Measurements from ENCODE around the gene EVA1C.

Gene EVA1C

DNA sequence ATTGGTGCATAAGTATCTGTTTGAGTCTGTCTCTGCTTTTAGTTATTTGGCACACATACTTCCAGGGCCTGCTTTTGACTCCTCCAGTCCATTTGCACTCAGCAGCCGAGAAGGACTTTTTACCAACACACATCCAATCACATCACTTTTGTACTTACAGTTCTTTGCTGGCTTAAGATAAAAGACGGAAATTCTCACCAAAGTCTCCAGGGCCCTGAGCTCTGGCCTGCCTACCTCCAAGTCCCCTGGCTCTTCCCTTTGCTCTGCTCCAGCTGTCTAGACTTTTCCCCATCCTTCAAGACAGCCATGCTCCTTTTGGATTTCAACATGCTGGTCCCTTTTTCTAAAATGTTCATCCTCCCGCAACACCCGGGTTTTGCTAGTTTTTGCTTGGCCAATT lies 2.2 kb upstream of the EVA1C start:
- Histone ChIP-seq H3K27me3 (ENCODE audit: control insufficient read depth, insufficient read depth, low read length, poor library complexity, severe bottlenecking) (peaks cover 59% of the 10 kb centered on the region), H3K4me1 (ENCODE audit: control insufficient read depth, insufficient read depth, low read length) (peaks cover 13% of the 10 kb centered on the region), H3K27ac (ENCODE audit: insufficient read depth, low read depth, low read length, poor library complexity, severe bottlenecking) (no peak overlapping the region), H3K36me3 (ENCODE audit: control insufficient read depth, insufficient read depth, low read length) (no peaks in the 10 kb centered on the region), H3K9me3 (ENCODE audit: control insufficient read depth, low read length) (no peaks in the 10 kb centered on the region), H3K4me3 (ENCODE audit: insufficient read depth, low read depth, low read length) (no peak overlapping the region)
- 87 to 89% methylated on average over 4 of the region's 4 CpGs for WGBS, 2 experiments

DNA sequence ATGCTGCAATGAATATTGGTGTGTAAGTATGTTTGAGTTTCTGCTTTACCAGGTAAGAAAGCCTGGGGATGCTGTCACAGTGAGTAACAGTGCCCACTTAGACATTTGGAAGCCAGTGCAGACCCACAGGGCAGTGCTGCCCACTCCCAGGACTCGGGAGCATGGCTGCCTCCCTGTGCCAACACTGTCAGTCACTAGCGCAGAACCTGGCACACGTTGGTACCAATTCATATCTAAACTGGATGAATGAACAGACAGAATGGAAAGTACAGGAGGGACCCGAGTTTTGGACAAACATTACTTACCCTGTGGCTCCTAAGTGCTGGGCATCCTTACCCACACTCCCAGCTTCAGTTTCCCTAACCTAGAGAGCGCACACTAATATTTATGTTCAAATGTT lies 1.6 kb upstream of the EVA1C start:
- Histone ChIP-seq H3K9me3 (ENCODE audit: control insufficient read depth, low read length) (no peaks in the 10 kb centered on the region), H3K36me3 (ENCODE audit: control insufficient read depth, insufficient read depth, low read length) (no peaks in the 10 kb centered on the region), H3K27ac (ENCODE audit: insufficient read depth, low read depth, low read length, poor library complexity, severe bottlenecking) (no peak overlapping the region), H3K4me3 (ENCODE audit: insufficient read depth, low read depth, low read length) (no peak overlapping the region), H3K27me3 (ENCODE audit: control insufficient read depth, insufficient read depth, low read length, poor library complexity, severe bottlenecking) (peaks cover 59% of the 10 kb centered on the region), H3K4me1 (ENCODE audit: control insufficient read depth, insufficient read depth, low read length) (peaks cover 19% of the 10 kb centered on the region)
- 88 to 98% methylated on average over 4 of the region's 5 CpGs for WGBS, 2 experiments

DNA sequence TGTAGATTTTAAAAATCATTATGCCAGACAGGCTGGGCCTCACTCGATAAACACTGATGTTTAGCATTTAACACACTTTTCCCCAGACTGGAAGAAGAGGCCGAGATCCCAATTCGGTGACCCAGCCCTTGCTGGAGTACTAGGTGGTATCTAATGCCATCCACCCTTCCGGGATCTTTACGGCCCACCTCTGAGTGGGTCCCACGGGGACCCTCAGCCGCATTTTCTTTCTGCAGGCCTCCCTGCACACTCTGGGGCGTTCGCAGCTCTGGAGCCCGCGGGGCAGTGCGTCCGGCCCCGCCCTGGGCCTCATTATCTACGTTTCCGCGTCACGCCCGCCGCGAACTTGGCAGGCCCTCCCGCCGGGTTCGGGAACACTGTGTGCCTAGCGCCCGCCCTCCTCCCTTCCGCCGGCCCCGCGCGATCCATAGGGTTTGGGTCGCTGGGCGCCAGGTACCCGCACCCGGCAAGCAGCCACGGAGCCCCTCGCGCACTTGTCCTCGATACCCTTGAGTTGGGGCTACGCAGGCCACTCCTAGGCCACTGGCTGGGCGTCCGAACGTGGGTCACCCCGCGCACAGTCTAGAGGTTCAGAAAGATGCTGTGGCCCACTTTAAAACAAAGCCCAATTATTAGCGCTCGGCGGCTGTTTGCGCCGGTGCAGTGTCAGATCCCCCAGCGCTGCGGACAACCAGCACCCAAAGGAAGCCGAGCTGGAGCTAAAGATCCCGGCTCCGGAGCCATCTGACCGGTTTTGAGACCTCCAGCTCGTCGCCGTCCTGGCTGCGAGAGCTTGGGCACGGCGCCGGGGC lies 950 bp upstream of the EVA1C start:
- H3K27ac ChIP-seq (ENCODE audit: insufficient read depth, low read depth, low read length, poor library complexity, severe bottlenecking), result no peak overlapping the region
- peaks cover 22% of the 10 kb centered on the region for H3K4me1 ChIP-seq (ENCODE audit: control insufficient read depth, insufficient read depth, low read length)
- peak overlapping the region; percentile 32 for H3K4me3 ChIP-seq (ENCODE audit: insufficient read depth, low read depth, low read length)
- no peaks in the 10 kb centered on the region for H3K36me3 ChIP-seq (ENCODE audit: control insufficient read depth, insufficient read depth, low read length)
- peaks cover 59% of the 10 kb centered on the region for H3K27me3 ChIP-seq (ENCODE audit: control insufficient read depth, insufficient read depth, low read length, poor library complexity, severe bottlenecking)
- 14% methylated on average over 63 of the region's 63 CpGs for WGBS, 2 experiments
- H3K9me3 ChIP-seq (ENCODE audit: control insufficient read depth, low read length), result no peaks in the 10 kb centered on the region

DNA sequence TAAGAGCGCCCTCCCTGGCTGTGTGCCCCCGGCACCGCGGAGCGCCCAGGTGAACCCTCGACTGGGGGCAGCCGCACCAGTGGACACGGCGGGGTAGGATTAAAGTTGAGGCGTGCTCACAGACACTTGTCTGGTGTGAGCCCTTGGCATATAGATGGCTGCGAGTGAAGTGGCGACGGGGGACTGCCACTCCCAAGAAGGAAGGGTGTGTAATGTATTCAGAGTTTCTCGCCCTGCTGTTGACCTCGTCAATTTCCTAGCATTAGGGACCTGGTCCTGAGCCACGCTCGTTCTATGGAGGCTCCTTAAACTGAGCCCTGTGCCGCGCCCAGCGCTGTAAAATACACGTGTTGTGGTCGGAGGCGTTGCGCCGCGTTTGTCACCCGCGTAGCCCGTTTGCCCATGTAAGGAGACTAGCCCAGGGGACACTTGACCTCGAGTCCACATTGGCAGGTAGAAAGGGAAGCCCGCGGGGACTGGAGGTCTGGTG lies 554 bp downstream of the EVA1C start:
- Histone ChIP-seq H3K4me3 (ENCODE audit: insufficient read depth, low read depth, low read length) (peak overlapping the region; percentile 32), H3K36me3 (ENCODE audit: control insufficient read depth, insufficient read depth, low read length) (no peaks in the 10 kb centered on the region), H3K9me3 (ENCODE audit: control insufficient read depth, low read length) (no peaks in the 10 kb centered on the region), H3K27me3 (ENCODE audit: control insufficient read depth, insufficient read depth, low read length, poor library complexity, severe bottlenecking) (peaks cover 59% of the 10 kb centered on the region), H3K27ac (ENCODE audit: insufficient read depth, low read depth, low read length, poor library complexity, severe bottlenecking) (no peak overlapping the region), H3K4me1 (ENCODE audit: control insufficient read depth, insufficient read depth, low read length) (peaks cover 22% of the 10 kb centered on the region)
- WGBS, 2 experiments, result 17 to 19% methylated on average over 32 of the region's 32 CpGs

DNA sequence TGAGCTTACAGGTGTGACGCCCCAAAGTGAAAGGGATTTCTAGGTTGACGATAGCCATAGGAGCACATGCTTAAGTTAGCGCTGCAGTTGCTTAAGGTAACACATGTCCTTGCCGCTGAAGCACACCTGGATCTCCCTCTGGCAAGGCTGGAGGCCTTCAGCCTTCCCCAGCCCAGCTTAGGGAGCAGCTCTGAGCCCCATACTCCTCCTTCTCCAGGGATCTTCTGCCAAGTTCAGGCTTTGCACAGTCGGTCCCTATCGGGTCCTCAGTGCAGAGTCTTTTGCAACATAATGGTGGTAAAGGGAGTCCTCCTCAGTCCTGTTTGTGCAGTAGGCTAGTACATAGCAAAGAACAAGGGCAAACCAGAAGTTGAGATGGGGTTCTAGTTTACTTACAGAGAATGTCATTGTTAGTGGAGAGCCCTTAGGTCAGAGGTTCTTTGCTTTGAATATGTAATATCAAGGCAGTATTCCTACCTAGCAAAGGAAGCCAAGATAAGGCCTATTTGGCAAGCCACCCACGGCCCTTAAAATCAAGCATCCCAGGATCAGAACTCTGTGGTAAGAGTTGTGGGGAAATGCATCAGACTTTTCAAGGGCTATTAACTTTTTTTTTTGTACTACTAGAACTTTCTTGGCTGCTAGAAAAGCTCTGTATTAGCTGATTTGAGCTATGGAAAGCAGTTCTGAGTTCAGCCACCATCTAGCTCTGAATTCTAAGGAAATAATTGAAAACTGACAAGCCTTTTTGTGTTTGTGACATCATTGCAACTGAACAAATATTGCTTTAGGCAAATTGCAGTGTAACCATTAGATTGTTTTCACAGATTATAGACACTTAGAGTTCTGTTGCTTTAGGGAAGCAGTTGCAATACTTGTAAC lies 1.4 kb downstream of the EVA1C start:
- 75 to 76% methylated on average over 7 of the region's 7 CpGs for WGBS, 2 experiments
- H3K4me1 ChIP-seq (ENCODE audit: control insufficient read depth, insufficient read depth, low read length), result peaks cover 24% of the 10 kb centered on the region
- H3K9me3 ChIP-seq (ENCODE audit: control insufficient read depth, low read length), result no peaks in the 10 kb centered on the region
- peaks cover 59% of the 10 kb centered on the region for H3K27me3 ChIP-seq (ENCODE audit: control insufficient read depth, insufficient read depth, low read length, poor library complexity, severe bottlenecking)
- H3K27ac ChIP-seq (ENCODE audit: insufficient read depth, low read depth, low read length, poor library complexity, severe bottlenecking), result no peak overlapping the region
- H3K4me3 ChIP-seq (ENCODE audit: insufficient read depth, low read depth, low read length), result no peak overlapping the region
- H3K36me3 ChIP-seq (ENCODE audit: control insufficient read depth, insufficient read depth, low read length), result no peaks in the 10 kb centered on the region

DNA sequence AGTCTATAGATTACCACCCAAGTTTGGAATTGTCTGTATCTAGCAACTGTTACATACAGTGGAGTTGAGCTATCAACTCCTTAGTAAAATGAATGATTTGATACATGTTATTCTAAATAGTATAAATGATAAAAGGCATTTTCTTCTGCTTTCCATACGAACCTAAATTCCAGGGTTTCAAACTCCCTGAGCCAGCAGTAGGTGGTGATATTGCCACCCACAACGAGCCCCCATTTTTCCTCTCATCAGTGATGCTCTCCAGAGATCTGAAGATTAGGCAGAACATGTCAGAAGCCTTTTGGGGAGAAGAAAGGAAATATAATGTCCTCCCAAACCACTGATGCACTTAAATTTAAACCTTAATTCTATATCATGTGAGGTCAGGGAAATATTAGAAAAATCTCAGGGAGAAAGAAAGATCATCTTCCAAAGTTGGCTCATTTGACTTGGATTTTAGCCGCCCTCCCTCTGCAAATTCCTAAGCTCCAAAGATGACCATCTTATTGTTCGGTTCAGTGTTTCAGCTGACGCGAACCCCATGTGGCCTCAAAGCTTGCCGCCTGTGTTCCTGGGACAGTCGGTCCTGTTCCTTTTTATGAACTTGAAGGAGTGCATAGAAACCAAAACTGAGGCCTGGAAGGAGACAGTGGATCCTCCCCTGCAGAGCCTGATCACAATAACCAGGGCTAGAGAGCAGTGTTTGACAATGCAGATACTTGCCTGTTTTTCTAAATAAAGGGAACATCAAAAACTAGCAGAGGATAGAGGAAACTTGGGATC lies 2.3 kb downstream of the EVA1C start:
- Histone ChIP-seq H3K27me3 (ENCODE audit: control insufficient read depth, insufficient read depth, low read length, poor library complexity, severe bottlenecking) (peaks cover 53% of the 10 kb centered on the region), H3K27ac (ENCODE audit: insufficient read depth, low read depth, low read length, poor library complexity, severe bottlenecking) (no peak overlapping the region), H3K9me3 (ENCODE audit: control insufficient read depth, low read length) (no peaks in the 10 kb centered on the region), H3K36me3 (ENCODE audit: control insufficient read depth, insufficient read depth, low read length) (no peaks in the 10 kb centered on the region), H3K4me3 (ENCODE audit: insufficient read depth, low read depth, low read length) (no peak overlapping the region), H3K4me1 (ENCODE audit: control insufficient read depth, insufficient read depth, low read length) (peaks cover 24% of the 10 kb centered on the region)
- 51 to 71% methylated on average over 8 of the region's 8 CpGs for WGBS, 2 experiments

DNA sequence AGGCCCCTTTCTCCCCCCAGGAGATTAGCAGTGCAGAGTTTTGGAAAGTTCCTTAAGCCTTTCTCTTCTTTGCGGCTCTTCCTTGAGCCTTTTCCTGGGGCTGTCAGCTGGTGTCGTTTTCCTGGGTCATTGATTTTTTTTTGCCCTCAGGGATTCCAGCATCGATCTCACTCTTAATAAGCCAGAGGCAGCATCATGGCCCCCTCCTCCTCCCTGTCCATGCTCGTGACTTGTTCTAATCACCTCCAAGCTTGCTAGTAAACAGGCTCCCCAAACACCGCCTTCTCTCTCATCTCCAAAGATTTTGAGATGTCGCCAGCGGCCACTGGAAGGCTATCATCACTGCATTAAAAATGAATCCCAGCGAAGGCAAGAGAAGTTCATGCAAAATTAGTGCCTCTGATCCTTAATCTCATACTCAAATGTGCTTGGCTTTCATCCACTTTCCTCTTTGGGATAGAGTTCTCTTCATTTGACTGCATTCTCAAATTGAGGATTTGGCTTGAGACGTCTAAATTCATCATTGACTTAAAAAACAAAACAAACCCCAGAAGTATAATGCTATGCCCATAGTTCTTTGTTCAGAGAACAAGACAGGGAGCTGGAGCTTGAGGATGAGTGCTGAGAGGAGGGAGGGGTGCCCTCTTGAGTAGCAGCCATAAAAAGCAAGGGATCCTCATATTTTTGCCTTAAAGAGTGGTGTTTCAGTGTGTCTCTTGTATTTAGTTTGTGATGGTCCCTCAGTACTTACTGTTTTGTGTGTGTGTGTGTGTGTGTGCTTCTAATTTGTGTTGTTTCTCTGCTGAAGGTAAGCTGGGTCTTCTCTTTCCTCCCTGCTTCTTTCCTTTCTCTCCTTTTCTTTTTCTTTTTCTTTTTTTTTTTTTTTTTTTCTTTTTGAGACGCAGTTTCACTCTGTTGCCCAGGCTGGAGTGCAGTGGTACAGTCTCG lies 3.2 kb downstream of the EVA1C start:
- Histone ChIP-seq H3K9me3 (ENCODE audit: control insufficient read depth, low read length) (no peaks in the 10 kb centered on the region), H3K27me3 (ENCODE audit: control insufficient read depth, insufficient read depth, low read length, poor library complexity, severe bottlenecking) (peaks cover 43% of the 10 kb centered on the region), H3K27ac (ENCODE audit: insufficient read depth, low read depth, low read length, poor library complexity, severe bottlenecking) (no peak overlapping the region), H3K36me3 (ENCODE audit: control insufficient read depth, insufficient read depth, low read length) (no peaks in the 10 kb centered on the region), H3K4me3 (ENCODE audit: insufficient read depth, low read depth, low read length) (no peak overlapping the region), H3K4me1 (ENCODE audit: control insufficient read depth, insufficient read depth, low read length) (peaks cover 24% of the 10 kb centered on the region)
- 60 to 61% methylated on average over 11 of the region's 11 CpGs for WGBS, 2 experiments

DNA sequence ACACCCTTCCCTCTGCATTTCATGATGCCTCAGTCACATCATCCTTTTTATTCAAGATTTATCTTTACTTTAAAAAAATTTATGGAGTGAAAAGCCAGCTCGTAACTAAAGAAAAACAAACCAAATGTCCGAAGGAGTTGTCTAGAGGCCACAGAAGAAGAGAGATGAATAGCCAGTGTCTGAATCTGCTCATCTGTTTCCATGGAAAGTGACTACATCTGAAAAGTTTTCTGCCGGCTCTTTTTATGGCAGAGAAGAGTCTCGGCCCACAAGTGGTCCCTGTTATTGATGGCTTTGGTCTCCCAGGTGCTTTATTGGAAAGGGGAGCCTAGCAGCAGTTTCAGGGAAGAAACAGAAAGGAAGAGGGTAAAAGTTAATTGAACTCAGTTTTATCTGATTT lies 5.6 kb downstream of the EVA1C start:
- H3K27me3 ChIP-seq (ENCODE audit: control insufficient read depth, insufficient read depth, low read length, poor library complexity, severe bottlenecking), result peaks cover 19% of the 10 kb centered on the region
- WGBS, 2 experiments, result 90 to 95% methylated on average over 4 of the region's 4 CpGs
- H3K4me3 ChIP-seq (ENCODE audit: insufficient read depth, low read depth, low read length), result no peak overlapping the region
- peaks cover 21% of the 10 kb centered on the region for H3K4me1 ChIP-seq (ENCODE audit: control insufficient read depth, insufficient read depth, low read length)
- H3K9me3 ChIP-seq (ENCODE audit: control insufficient read depth, low read length), result no peaks in the 10 kb centered on the region
- H3K27ac ChIP-seq (ENCODE audit: insufficient read depth, low read depth, low read length, poor library complexity, severe bottlenecking), result no peak overlapping the region
- H3K36me3 ChIP-seq (ENCODE audit: control insufficient read depth, insufficient read depth, low read length), result no peaks in the 10 kb centered on the region

DNA sequence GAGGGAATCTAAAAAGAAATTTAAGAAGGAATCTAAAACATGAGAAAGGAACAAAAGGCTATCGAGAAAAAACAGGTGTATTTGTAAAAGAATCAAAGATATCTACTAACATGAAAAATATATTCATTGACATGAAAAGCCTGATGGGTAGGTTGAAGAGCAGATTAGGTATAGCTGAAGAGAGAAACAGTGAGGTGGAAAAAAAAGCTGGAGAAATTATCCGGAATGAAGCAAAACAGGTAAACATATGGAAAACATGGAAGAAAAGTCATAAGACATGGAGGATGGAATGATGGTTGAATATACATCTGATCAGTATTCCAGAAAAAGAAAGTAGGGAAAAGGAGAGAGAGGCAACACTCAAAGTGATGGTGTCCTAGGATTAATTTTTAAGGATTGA lies 9.6 kb downstream of the EVA1C start:
- Histone ChIP-seq H3K9me3 (ENCODE audit: control insufficient read depth, low read length) (no peaks in the 10 kb centered on the region), H3K4me1 (ENCODE audit: control insufficient read depth, insufficient read depth, low read length) (peaks cover 3% of the 10 kb centered on the region), H3K27me3 (ENCODE audit: control insufficient read depth, insufficient read depth, low read length, poor library complexity, severe bottlenecking) (no peaks in the 10 kb centered on the region), H3K27ac (ENCODE audit: insufficient read depth, low read depth, low read length, poor library complexity, severe bottlenecking) (no peak overlapping the region), H3K4me3 (ENCODE audit: insufficient read depth, low read depth, low read length) (no peak overlapping the region), H3K36me3 (ENCODE audit: control insufficient read depth, insufficient read depth, low read length) (no peaks in the 10 kb centered on the region)
- WGBS, 2 experiments, result 95 to 98% methylated on average over 1 to 2 of the region's 2 CpGs

All from ectodermal cell (in vitro differentiated cells).